HuH-7 (cell line): ENCODE results near the gene SCNM1.
A peak's percentile ranks its signal among the peaks of the same experiment; 100 is the strongest.

Experiments
- DNase-seq: peaks from one replicate; pipeline ENCODE4 v3.0.0; 2011; ENCODE audit warnings: low spot score

SCNM1 gene

GRCh38 chr1:151165738-151166504 is at the start of gene SCNM1, which contains the start of gene LYSMD1:
SCNM1 (plus strand) TSS chr1:151166144; CDS start chr1:151166153, 9 bp downstream.
LYSMD1 (minus strand) TSS chr1:151165902; CDS start chr1:151165258, 644 bp downstream.
- DNase-seq, result peak; percentile 83

GRCh38 chr1:151124763-151125403 is 41.1 kb upstream of the SCNM1 start:
- no peak for DNase-seq

- no peak for DNase-seq
Measured at GRCh38 chr1:151128800-151129199, 37.1 kb upstream of the SCNM1 start.

GRCh38 chr1:151130987-151131586 is 34.9 kb upstream of the SCNM1 start:
- DNase-seq, result no peak

- DNase-seq, result no peak
Measured at GRCh38 chr1:151131701-151132334, 34.1 kb upstream of the SCNM1 start.

GRCh38 chr1:151132335-151133017 is 33.5 kb upstream of the SCNM1 start:
- no peak for DNase-seq

- no peak for DNase-seq
Measured at GRCh38 chr1:151133018-151133806, 32.7 kb upstream of the SCNM1 start.

GRCh38 chr1:151134396-151134795 is 31.5 kb upstream of the SCNM1 start:
- no peak for DNase-seq

- no peak for DNase-seq
Measured at GRCh38 chr1:151134991-151135390, 31.0 kb upstream of the SCNM1 start.

GRCh38 chr1:151135433-151136385 is 30.2 kb upstream of the SCNM1 start:
- DNase-seq, result no peak

- DNase-seq, result no peak
Measured at GRCh38 chr1:151137789-151138188, 28.2 kb upstream of the SCNM1 start.

- no peak for DNase-seq
Measured at GRCh38 chr1:151142411-151143056, 23.4 kb upstream of the SCNM1 start.

GRCh38 chr1:151143057-151143435 is 22.9 kb upstream of the SCNM1 start:
- no peak for DNase-seq

GRCh38 chr1:151143986-151144385 is 22.0 kb upstream of the SCNM1 start:
- no peak for DNase-seq

GRCh38 chr1:151144474-151145303 is 21.3 kb upstream of the SCNM1 start:
- DNase-seq, result no peak

GRCh38 chr1:151145304-151146071 is 20.5 kb upstream of the SCNM1 start:
- no peak for DNase-seq

GRCh38 chr1:151146072-151146411 is 19.9 kb upstream of the SCNM1 start:
- DNase-seq, result no peak
